Measurements from ENCODE around the gene MAML1.

The MAML1 gene

GRCh38 chr5:179812135-179812825, 79.7 kb downstream of the MAML1 start:
- no peak for ATAC-seq
- TF ChIP-seq OSR1 (CRISPR knock-in tag; IDR thresholded peaks at IDR 0.05) (no peak), PATZ1 (CRISPR knock-in tag; IDR thresholded peaks at IDR 0.05; ENCODE audit: borderline replicate concordance) (no peak), TCF4 (CRISPR knock-in tag; IDR thresholded peaks at IDR 0.05; ENCODE audit: borderline replicate concordance) (no peak), ZNF8 (CRISPR knock-in tag; IDR thresholded peaks at IDR 0.05) (no peak), SNAI2 (CRISPR knock-in tag; IDR thresholded peaks at IDR 0.05) (no peak)

DNA sequence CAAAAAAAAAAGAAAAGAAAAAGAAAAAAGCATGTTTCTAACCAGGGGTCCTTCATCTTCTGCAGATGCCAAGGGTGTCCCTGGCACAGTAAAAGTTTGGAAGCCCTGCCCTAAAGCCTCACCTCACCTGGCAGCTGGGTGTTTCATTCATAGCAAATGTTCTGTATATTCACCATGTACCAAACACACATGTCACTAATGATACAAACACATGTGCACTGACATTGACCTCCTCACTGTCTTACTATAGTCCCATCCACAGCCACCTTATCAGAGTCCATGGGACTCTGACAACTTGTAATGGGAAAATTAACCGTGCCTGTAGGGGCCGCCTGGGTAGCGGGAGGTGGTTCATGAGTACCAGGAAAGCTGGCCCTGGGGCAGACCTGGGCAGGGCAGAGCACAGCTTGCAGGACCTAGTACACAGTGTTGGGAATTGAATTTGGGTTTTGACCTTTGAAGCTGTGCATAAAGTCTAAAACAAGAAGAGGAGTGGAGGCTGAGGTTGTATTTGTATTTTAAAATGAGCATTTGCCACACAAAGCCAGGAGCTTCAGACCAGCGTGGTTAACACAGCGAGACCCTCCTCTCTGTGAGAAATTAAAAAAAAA, 80.5 kb downstream of the MAML1 start:
- ATAC-seq = no peak

More for the DNA sequence above, 80.5 kb downstream of the MAML1 start:
- TF ChIP-seq PPARA (CRISPR knock-in tag; IDR thresholded peaks at IDR 0.05; ENCODE audit: borderline replicate concordance) (no peak), GLIS3 (CRISPR knock-in tag; IDR thresholded peaks at IDR 0.05) (no peak), ESRRG (CRISPR knock-in tag; IDR thresholded peaks at IDR 0.05) (no peak), ZNF70 (CRISPR knock-in tag; IDR thresholded peaks at IDR 0.05) (no peak), CREB5 (CRISPR knock-in tag; IDR thresholded peaks at IDR 0.05; ENCODE audit: low read depth) (no peak), TCF4 (CRISPR knock-in tag; IDR thresholded peaks at IDR 0.05; ENCODE audit: borderline replicate concordance) (no peak), ARNTL (CRISPR knock-in tag; IDR thresholded peaks at IDR 0.05; ENCODE audit: borderline replicate concordance, low read depth) (no peak), ISL1 (CRISPR knock-in tag; IDR thresholded peaks at IDR 0.05) (no peak), ZC3H10 (CRISPR knock-in tag; IDR thresholded peaks at IDR 0.05) (no peak), BACH2 (CRISPR knock-in tag; IDR thresholded peaks at IDR 0.05; ENCODE audit: borderline replicate concordance) (no peak), ZNF8 (CRISPR knock-in tag; IDR thresholded peaks at IDR 0.05) (no peak), SNAI2 (CRISPR knock-in tag; IDR thresholded peaks at IDR 0.05) (no peak), PATZ1 (CRISPR knock-in tag; IDR thresholded peaks at IDR 0.05; ENCODE audit: borderline replicate concordance) (no peak), ZFP3 (CRISPR knock-in tag; IDR thresholded peaks at IDR 0.05) (no peak), OSR1 (CRISPR knock-in tag; IDR thresholded peaks at IDR 0.05) (no peak), TOX (CRISPR knock-in tag; IDR thresholded peaks at IDR 0.05; ENCODE audit: borderline replicate concordance) (no peak), CSDC2 (CRISPR knock-in tag; IDR thresholded peaks at IDR 0.05) (no peak)
- TF ChIP-seq, protein P1, sequence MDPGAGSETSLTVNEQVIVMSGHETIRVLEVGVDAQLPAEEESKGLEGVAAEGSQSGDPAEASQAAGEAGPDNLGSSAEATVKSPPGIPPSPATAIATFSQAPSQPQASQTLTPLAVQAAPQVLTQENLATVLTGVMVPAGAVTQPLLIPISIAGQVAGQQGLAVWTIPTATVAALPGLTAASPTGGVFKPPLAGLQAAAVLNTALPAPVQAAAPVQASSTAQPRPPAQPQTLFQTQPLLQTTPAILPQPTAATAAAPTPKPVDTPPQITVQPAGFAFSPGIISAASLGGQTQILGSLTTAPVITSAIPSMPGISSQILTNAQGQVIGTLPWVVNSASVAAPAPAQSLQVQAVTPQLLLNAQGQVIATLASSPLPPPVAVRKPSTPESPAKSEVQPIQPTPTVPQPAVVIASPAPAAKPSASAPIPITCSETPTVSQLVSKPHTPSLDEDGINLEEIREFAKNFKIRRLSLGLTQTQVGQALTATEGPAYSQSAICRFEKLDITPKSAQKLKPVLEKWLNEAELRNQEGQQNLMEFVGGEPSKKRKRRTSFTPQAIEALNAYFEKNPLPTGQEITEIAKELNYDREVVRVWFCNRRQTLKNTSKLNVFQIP (CRISPR knock-in tag; IDR thresholded peaks at IDR 0.05; ENCODE audit: borderline replicate concordance, low read depth) = no peak
- TF ChIP-seq, protein P2, sequence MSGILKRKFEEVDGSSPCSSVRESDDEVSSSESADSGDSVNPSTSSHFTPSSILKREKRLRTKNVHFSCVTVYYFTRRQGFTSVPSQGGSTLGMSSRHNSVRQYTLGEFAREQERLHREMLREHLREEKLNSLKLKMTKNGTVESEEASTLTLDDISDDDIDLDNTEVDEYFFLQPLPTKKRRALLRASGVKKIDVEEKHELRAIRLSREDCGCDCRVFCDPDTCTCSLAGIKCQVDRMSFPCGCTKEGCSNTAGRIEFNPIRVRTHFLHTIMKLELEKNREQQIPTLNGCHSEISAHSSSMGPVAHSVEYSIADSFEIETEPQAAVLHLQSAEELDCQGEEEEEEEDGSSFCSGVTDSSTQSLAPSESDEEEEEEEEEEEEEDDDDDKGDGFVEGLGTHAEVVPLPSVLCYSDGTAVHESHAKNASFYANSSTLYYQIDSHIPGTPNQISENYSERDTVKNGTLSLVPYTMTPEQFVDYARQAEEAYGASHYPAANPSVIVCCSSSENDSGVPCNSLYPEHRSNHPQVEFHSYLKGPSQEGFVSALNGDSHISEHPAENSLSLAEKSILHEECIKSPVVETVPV (CRISPR knock-in tag; IDR thresholded peaks at IDR 0.05) = no peak
- TF ChIP-seq, protein P3, sequence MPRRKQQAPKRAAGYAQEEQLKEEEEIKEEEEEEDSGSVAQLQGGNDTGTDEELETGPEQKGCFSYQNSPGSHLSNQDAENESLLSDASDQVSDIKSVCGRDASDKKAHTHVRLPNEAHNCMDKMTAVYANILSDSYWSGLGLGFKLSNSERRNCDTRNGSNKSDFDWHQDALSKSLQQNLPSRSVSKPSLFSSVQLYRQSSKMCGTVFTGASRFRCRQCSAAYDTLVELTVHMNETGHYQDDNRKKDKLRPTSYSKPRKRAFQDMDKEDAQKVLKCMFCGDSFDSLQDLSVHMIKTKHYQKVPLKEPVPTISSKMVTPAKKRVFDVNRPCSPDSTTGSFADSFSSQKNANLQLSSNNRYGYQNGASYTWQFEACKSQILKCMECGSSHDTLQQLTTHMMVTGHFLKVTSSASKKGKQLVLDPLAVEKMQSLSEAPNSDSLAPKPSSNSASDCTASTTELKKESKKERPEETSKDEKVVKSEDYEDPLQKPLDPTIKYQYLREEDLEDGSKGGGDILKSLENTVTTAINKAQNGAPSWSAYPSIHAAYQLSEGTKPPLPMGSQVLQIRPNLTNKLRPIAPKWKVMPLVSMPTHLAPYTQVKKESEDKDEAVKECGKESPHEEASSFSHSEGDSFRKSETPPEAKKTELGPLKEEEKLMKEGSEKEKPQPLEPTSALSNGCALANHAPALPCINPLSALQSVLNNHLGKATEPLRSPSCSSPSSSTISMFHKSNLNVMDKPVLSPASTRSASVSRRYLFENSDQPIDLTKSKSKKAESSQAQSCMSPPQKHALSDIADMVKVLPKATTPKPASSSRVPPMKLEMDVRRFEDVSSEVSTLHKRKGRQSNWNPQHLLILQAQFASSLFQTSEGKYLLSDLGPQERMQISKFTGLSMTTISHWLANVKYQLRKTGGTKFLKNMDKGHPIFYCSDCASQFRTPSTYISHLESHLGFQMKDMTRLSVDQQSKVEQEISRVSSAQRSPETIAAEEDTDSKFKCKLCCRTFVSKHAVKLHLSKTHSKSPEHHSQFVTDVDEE (CRISPR knock-in tag; IDR thresholded peaks at IDR 0.05) = no peak

All from SK-N-SH treated with all-trans-retinoic acid at 6 μM for 48 hours (cell line).